Activated CD4-positive, alpha-beta T cell treated with anti-CD3 and anti-CD28 coated beads, Interleukin-2, amount 50 U/mL, for 24 hours (primary cell): ENCODE data around the gene SYTL3.
"Not testable (repeated sequence)": the region's sequence is repeated elsewhere in the genome, so short reads cannot be mapped to it uniquely, and the experiment has no call there.

Experiments
- DNase-seq, 2 donors: peaks; one replicate each; pipeline ENCODE4 v3.0.0-alpha.2; 2020; ENCODE audit warnings: low read depth in 1 of 2, low spot score in 1 of 2

Gene SYTL3

DNA sequence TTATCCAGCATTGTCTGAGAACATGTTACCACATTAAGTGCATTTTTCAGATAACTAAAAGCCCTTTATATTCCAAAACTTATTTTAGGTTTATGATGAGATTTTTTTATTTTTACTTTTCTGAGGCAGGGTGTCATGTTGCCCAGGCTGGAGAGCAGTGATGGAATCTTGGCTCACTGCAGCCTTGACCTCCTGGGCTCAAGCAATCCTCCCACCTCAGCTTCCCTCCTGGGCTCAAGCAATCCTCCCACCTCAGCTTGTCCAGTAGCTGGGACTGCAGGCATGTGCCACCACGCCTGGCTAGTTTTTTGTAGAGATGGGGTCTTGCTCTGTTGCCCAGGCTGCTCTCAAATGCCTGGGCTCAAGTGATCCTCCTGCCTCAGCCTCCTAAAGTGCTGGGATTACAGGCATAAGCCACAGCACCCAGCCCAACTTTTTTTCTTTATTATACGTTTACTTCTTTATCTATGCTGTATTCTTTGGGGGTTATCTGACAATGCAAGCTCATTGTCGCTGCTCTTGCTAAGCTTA is 11.5 kb upstream of the SYTL3 start:
- DNase-seq: no peak

DNA sequence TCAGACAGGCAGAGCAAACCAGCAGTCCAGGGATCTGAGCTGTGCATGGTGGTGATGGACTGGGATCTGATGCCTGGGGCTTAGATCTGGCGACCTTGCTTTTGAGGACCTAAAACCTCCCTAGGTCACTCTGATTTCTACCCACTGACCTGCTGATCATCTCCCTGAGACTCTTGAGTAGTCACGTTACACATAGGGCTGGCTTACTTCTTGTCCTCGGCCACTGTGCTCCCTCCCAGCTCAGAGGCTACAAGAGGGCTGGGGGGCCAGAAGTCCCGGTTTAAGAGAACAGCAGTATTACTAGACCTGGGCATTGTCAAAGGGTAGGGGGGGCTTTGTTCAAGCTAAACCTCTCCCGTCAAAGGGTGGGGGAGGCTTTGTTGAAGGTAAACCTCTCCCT is 10.8 kb upstream of the SYTL3 start:
- DNase-seq: no peak

DNA sequence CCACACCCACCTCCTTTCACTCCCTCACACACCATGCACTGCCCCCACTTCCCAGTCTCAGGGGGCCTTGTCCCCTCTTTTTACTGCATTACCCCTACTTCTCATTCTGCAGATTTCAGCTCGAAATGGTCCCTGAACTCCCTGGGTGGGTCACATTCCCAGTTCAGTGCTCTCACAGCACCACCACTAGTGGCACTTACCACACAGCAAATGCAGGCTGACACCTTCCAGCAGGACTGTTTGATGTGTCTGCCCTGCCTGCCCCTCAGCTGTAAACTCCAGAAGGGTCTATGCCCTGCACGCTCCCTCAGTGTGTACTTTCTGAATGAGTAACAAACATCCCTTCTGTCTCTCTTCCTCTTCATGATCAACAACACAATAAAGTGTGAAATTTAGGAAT is 9.3 kb upstream of the SYTL3 start:
- DNase-seq: no peak

DNA sequence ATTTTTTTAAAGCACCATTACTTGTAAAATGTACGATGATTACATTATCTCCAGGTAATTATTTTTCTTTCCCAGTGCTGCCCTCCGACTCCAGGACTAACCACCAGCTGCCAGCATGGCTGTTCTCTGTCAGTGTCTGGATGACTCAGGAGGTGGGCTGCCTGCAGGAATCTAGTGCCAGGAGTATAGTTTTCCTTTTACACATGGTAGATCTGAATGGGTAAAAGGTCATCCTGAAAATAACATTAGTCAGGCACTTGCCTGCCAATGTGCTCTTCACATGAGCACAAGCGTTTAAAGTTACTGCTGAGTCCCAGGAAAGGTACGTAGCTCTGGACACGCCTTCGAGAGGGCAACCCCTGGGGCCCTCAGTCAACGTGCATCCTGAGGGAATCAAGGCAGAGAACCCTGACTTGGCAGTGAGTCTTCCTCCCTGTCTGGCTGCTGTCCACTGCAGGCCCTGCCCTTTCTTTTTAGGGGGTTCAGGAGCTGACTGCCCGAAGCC is 7.7 kb upstream of the SYTL3 start:
- DNase-seq: no peak

DNA sequence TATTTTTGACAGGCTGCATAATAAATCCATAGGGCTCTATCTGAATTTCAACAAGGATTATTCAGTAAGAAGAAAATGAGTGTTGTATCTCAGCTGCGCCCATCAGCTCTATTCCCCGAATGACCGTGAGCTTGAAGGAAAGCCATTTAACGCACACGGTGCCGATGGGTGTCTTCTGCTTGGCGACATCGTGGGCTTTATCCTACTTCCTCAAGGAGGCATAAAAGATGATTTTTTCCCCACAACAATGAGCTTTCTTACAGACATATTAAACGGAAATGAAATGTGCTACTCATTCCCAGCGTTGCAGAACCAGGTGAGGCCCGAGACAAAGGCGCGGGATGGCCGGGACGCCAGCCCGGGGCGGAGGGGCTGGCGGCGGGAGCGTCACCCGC is 6.0 kb upstream of the SYTL3 start:
- DNase-seq: no peak

DNA sequence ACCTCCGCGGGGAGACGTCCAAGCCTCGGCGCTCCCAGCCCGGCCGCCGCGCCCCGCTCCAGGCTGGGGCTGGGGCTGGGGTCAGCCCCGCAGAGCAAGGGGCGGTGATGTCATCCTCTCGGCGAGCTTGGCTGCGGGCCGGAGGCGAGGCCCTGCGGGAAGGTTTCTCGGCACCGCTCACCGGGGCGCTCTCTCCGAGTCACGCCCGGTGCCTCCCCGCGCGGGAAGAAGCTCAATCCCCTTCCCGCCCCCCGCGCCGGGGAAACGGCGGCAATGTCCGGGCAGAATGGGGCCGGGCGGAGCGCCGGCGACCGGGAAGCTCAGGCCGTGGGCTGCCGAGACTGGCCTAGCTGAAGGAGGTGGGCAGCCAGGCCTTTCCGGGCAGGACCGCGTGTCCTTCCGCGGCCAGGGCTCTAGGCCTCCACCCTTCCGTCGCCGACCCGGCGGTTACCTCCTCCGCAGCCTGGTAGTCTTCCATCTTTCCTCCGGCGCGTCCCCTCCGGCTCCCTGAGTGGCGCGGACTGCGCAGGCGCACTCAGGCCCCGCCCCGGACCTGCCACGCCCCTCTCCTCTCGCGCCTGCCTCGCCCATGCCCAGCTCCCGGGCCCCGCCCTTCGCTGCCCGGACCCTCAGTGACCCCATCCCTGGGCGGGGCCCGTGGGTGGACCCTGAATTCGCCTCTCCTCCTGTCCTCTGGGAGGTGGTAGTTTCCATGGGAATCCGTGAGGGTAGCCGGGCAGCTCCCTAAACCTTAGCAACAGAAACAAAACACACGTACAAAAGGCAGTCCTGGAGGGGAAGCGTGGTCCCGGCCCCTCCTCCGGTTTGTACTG is 5.4 kb upstream of the SYTL3 start, which contains the start of gene DYNLT1:
Gene DYNLT1 (minus strand): TSS at position 513 of the 833 bp plus-strand sequence. CDS start 35 bp downstream, at position 478.
- DNase-seq: peak; percentile 83 to 93

DNA sequence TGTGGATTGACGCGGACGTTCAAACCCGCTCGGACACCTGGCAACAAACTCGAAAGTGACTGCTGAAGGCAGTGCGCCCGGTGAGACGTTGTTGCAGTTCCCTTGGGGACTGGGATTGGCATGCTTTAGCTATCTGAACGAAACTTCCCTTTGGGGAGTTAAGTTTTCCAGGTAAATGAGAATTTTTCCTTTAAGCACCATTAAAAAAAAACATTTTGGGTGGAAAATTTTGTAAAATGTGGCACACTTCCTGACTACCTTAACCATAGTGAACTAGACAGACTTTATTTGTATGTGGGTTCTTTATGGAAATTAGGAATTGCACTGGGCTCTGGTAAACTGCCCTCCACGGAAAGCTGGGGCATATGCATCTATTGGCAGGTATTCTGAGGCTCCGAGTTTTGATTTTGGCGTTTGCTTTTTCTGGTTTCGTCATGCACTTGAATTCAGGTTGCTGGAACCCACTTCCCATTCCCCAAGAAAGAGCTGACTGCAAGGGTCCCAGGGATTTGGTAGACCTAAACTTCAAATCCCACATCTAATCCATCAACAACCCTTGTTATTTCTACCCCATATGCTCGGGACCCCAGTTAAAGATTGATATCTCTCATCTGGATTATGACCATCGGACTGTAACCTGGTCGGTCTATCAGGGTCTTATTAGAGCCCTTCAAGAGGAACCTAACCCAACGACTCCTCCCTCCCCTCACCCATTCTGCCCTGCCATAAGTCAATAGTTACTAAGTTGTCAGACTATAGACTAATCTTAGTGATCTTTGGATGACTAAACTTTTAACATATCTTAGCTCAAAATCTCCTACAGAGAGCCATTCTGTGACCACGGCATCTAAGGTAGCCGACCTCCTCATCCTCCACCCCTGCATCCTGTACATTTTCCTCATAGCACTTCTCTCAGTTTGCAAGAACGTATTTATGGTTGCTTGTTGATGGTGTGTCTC is 4.5 kb upstream of the SYTL3 start:
- DNase-seq: no peak

DNA sequence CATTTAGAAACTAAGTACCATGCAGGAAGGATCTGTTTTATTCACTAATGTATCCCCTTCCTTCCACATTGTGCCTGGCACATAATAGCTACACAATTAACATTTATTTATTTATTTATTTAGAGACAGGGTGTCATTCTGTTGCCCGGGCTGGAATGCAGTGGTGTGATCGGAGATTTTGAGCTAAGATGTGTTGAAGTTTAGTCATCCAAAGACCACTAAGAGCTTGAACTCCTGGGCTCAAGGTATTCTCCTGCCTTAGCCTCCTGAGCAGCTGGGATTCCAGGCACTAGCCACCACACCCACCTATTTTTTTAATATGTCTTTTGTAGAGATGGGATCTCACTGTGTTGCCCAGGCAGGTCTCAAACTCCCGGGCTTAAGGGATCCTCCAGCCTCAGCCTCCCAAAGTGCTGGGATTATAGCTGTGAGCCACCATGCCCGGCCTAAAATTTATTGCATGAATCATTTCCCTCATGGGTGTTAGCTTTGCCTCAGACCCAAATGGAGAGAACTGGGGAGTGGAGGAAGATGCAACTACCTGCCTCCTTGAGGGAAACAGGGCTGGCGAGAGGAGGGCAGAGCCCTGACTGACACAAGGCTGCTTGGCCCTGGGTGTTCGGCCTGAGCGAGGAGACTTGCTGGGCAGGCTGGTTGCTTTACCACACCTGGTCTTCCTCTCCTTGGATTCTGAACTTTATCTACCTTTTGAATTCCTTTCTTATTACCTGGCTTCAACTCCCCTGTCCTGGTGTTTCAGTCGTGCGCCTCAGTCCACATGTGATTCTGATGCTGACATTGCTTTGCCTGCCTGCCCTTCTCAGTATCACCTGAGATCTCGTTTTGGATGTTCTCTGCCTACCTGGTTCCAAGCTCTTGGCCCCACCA is 3.6 kb upstream of the SYTL3 start:
- DNase-seq: no peak

DNA sequence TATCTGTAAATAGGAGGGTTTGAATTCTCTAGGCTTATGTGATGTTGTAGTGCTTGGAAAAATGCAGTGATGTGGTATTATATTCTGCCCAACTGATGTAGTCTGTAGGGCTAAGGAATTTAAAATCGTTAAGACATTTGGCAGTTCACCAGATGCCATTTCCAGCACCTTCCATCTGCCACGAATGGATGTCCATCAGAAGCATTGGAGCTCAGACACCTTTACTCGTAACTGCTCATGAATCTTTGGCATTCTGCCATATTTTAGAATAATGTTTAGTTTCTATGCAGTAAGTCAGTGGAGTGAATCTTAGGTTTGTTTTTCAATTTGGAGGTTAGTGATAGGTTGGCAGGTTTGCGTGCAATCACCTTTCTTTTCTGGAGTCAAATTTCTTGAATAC is 2.4 kb upstream of the SYTL3 start:
- DNase-seq: no peak

DNA sequence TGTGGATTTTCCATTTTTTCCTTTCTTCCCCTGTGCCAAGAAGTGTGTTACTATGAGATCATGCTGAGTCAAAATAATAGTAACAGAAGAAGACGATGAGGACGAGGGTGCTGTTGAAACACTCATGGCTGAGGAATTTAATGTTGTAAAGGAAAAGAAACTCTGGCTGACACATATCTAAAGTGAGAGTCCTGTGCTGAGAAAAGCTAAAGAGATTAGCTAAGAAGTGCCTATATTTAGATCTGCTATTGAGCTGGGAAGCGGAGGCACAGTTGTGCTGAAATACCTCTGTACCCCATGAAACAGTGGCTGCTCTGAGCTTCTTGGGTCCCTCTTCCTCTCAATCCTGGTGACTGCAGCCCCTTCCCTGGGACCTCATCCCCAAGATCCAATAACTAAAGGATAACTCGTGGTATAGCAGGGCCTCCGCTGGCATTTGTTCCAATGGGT is 1.1 kb upstream of the SYTL3 start:
- peak in 1 of 2 donors; percentile 23 for DNase-seq

DNA sequence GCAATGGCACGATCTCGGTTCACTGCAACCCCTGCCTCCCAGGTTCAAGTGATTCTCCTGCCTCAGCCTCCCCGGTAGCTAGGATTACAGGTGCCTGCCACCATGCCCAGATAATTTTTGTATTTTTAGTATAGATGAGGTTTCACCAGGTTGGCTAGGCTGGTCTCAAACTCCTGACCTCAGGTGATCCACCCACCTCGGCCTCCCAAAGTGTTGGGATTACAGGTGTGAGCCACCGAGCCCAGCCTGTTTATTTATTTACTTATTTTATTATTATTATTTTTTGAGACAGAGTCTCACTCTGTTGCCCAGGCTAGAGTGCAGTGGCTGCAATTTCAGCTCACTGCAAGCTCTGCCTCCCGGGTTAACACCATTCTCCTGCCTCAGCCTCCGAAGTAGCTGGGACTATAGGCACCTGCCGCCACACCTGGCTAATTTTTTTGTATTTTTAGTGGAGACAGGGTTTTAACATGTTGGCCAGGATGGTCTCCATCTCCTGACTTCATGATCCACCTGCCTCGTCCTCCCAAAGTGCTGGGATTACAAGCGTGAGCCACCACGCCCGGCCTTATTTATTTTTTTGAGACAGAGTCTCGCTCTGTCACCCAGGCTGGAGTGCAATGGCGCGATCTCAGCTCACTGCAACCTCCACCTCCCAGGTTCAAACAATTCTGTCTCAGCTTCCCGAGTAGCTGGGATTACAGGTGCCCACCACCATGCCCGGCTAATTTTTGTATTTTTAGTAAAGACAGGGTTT is 2.3 kb downstream of the SYTL3 start:
- not testable (repeated sequence) for DNase-seq

DNA sequence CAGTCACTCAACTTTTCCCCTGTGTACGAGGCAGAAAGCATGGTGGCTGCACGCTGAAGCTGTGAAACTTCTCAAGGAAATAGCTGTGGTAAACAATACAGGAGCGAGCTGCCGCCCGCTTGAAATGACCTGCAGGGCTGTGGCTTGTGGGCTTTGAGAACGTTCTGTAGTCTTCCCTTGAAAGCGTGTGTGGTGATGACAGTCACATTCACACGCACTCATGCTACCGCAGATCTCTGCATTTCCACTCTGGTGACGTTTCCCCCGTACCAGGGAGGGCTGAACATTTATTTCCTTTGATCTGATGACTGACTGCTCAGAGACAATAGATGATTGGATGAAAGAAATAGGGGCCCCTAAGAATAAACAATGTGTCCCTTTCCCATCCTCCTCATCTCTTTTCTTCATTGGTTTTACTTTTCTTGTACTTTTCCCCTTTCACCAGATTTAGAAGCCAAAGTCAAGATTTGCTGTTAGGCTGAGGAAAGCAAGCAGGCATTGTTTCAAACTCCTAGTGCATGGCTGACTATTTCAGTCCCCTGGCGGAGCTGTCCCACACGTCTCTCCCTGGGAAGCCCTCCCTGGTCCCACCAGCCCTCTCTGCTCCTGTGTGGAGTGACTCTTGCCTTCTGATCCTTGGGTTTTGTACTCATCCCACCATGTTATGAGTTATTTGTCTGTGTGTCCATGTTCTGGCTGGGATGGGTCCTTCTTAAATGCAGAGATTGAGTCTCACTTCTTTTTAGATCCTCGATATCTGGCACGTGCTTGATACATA is 3.9 kb downstream of the SYTL3 start:
- peak; percentile 58 to 88 for DNase-seq

DNA sequence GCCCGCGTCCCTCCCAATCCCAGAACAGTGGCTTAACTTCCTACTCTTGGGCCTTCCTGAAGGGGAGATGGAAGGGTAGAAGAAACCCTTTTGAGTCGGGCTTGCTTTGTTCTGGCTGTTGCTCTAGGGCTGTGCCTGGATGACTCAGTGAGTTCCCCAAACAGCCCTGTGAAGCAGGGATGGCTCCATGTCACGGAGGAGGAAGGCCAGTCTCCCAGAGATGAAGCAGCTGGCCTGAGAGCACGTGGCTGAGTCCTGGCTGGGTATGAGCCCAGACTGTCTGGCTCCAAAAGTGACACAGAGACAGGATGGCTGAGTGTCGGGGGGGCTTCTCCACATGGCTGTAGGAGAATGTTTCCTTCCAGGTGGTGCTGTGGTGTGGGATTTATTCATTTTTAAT is 4.6 kb downstream of the SYTL3 start:
- no peak for DNase-seq

DNA sequence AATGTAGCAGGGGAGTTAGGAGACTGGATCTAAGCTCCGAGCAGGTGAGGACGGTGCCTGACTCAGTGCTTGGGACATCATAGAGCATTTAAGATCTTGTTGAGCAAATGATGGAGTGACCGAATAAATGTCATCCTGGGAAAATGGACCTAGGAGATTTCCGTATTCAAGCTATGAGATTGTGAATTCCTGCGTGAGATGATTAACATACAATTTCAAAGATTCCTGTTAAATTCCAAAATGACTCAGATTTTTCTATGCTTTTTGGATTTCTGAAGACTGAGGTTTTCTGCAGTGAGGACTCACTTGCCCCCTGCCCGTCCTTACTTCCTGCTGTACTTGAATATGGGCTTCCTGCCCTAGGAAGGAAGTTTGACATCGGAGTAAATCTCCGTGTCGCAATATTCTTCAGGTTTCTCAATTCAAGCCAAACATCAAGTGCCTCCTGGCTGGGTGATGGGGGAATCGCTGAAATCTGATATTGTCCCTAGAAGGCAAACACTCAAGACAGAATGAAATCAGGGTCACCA is 5.2 kb downstream of the SYTL3 start:
- DNase-seq: no peak

DNA sequence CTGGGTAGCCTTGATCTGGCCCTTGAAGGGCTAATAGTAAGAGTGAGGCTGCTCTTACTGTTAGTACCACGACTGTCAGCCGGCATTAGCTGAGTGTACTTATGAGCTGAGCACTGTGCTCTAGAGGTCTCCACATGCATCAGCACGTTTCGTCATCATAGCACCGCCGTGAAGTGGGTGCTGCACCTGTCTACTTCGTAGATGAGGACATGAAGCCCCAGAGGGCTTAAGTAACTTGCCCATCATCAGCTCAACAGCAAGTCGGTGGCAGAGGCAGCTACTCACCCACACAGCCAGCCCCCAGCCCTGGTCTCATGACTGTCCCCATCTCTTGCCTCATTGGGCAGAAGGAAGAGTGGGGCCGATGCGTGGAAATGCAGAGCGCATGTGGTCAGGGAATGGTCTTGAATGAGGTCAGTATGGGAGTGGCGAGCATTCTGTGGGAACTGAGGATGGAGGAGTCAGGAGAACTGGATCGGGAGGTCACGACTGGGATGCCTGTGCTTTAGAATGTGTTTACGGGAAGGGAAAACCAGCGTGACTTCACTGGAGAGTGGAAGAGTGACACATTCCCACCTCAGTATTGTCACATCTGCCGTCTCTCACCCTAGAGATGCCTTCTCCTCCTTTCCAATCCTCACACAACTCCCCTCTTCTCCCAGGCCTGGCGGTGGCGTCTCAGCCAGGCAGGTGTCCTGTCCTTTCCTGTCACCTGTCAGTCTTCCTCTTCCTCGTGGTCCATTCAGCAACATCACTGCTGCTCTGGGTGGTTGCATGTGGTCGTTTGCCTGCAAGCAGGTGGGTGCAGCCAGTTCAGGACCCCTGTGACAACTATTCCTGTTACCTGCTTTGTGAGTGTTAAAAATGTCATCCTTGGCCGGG is 6.0 kb downstream of the SYTL3 start:
- no peak for DNase-seq

DNA sequence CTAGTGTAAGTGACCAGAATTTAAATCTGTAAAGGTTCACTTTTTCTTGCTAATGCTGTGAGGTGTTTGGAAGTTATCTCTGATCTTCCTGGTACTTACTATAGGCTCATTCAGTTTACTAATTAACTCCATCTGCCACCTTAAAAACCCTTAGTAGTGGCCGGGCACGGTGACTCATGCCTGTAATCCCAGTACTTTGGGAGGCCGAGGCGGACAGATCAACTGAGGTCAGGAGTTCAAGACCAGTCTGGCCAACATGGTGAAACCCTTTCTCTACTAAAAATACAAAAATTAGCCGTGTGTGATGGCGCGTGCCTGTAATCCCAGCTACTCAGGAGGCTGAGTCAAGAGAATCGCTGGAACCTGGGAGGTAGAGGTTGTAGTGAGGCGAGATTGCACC is 7.1 kb downstream of the SYTL3 start:
- not testable (repeated sequence) for DNase-seq

DNA sequence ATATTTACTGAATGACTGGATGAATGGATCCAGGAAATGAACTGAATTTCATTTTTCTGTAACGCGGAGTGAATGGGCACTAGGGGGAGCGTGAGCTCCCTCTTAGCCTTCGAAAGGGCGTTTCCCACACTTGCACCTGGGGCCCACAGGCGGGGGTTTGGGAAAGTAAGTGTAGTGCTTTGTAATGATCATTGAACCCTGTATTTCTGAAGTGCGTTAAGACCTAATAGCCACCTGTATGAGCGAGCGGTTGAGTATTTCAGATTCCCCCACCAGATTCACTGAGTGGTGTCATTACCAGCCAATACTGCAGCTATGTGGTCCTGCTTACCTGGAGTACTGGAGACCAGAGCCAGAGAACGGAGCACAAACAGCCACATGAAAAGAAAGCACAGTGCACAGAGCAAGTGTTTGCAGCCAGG is 10.5 kb downstream of the SYTL3 start:
- no peak for DNase-seq
